ENCODE results near the gene GFI1B.
"Not testable (repeated sequence)": the region's sequence is repeated elsewhere in the genome, so short reads cannot be mapped to it uniquely, and the experiment has no call there.

The GFI1B gene

DNA sequence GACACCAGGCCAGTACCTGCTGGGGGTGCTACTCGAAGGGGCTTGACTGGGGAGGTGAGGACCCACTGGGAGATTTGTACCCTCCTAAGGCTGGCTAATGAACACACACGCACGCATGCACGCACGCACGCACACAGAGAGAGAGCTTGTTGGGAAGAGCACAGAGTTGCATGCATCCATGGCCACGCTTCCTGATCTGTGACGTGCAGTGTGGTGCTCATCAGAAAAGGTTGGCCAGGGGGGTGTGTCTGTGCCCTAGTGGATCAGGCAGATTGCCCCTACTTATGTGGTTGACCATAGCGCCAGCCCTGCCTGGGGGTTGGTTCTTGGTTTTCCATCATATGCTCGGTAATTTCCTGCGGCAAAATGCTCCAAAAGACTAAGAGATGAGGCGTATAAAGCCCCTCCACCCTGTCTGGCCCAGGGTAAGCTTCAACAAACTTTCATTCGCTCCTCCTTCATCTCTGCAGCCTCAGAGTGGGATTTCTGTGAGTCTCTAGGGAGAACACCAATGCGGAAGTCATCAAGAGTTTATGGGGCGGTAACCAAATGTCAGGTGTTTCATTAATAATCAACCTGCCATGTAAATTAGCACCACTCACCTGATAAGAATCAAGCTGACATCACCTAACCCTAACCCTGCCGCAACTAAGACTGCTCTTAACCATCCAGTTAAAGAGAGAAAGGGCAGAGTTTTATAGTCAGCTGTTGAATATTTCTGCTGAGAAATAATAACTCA is 8.0 kb upstream of the GFI1B start:
- DNase-seq, result no peak

DNA sequence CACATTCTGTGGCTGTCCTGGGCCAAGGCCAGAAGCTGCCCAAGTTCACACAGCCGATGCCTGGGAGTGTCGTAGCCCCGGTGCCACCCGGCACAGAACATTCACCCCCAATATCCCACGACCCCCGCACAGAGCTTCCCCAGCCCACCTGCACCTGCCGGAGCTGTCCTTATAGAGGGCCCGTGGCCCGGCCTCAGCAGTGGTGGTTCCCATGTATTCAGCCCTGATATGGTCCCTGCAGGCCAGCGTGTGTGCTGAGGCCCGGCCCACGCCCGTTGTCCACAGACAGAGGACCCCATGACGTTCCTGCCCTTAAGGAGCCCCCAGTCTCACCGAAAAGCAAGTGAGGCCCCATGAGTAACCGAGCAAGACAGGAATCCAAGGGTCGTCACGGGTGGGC is 5.3 kb upstream of the GFI1B start:
- DNase-seq, result no peak

DNA sequence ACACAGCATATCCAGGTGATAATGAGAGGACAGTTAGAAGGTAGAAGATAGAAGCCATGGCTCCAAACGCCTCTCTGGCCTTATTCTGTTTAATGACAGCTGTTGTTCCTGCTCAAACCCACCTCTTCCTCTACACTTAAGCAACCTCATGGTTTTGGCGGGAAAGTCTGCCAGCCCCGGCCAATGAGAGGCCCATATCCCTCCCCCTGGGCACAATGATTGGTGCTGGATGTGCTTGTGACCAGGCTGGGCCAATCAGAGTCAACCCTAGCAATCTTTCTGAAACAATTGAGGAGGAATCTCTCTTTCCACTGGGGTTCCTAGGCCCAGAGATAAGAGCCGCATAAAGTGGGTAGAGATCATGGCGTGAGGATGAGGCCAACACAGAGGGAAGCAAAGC is 4.8 kb upstream of the GFI1B start:
- no peak for DNase-seq

- DNase-seq, result no peak
Observed at GRCh38 chr9:132975961-132976360, 2.5 kb upstream of the GFI1B start.

DNA sequence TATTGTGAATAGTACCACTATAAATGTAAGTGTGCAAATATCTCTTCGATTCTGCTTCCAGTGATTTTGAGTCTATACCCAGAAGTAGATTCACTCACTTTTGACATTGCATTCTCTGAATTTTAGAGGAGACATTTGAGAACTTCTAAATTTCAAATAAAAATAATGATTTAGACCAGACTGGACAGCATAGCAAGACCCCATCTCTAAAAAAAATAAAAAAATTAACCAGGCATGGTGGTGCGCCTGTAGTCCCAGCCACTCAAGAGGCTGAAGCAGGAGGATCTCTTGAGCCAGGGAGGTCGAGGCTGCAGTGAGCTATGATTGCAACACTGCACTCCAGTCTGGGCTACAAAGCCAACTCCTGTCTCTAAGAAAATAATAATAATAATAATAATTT is 1.9 kb upstream of the GFI1B start:
- DNase-seq, result no peak

DNA sequence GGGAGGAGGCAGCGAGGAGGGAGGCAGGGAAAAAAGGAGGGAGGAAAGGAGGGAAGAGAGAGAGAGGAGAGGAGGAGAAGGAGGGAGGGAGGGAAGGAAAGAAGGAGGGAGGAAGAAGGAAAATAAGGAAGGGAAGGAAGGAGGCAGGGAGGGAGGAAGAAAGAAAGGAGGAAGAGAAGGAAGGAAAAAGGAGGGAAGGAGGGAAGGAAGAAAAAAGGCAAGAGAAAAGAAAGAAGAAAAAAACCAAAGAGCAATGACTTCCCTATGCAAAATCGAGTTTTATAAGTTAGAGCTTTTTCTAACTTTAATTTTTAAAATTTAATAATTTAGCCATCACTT is 413 bp upstream of the GFI1B start:
- no peak for DNase-seq

DNA sequence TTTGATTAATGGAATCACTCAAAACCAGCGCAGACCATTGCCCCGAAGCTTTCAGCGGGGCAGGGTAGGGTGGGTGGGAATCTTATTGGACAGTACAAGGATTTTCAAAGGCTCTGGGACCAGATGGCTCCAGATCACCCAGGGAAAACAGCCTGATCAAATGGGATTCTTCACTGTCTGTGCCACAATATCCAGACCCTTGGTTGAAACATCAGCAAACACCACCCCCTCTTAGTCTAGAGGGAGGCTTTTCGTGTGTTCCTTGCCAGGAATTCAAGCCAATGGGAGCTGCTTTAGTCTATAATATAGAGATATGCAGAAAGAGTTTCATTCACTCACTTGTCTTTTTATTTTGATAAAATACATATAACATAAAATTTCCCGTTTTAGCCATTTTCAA is 1.7 kb downstream of the GFI1B start:
- DNase-seq, result no peak

DNA sequence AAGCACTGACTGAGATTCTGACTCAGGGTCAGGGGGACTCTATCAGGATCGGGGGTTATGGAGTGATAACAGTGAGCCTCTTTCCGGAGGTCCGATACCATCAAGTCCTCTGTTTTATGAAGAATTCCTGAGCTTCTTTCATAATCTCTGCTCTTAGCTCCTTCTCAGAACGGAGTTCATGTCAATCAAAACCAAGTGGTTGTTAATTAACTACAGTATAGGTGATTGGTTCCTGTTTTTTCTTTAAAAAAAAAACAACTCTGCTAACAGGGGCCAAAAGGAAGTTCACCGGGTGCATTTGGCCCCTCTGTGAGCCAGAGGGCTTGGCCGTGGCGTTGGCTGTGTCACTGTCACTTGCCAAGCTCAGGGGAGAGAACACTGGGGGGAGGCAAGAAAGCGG is 4.0 kb downstream of the GFI1B start:
- no peak for DNase-seq

DNA sequence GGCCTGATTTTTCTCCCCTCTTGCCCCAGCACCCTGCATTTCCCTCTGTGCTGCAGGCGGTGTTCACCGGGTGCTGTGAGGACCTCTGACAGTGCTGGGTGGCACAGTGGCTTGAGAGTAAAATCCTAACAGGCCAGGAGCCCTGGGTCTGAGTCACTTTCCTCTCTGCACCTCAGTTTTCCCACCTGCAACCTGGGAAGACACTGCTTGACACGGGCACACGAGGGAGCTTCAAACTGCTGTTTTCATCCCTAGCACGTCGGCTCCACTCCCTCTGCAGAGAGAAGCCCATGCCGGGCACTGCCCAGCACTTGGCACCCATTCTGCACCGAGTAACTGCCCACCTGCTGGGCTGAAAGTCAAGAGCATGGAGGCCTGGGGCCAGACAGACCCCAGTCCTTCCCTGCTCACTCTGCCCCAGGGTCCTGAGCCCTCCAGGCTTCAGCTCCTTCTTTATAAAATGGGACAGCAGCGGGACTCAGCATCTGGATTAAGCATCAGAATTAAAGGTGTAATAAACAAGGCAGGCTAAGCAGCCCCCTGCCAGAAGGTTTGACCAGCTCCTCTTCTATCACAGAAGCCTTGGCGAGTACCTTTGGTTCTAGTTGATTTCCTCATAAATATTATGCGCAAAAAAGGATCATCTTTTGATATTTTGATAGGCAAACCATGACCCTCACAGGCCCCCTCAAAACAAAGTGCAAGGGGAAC is 5.2 kb downstream of the GFI1B start:
- DNase-seq, result no peak

DNA sequence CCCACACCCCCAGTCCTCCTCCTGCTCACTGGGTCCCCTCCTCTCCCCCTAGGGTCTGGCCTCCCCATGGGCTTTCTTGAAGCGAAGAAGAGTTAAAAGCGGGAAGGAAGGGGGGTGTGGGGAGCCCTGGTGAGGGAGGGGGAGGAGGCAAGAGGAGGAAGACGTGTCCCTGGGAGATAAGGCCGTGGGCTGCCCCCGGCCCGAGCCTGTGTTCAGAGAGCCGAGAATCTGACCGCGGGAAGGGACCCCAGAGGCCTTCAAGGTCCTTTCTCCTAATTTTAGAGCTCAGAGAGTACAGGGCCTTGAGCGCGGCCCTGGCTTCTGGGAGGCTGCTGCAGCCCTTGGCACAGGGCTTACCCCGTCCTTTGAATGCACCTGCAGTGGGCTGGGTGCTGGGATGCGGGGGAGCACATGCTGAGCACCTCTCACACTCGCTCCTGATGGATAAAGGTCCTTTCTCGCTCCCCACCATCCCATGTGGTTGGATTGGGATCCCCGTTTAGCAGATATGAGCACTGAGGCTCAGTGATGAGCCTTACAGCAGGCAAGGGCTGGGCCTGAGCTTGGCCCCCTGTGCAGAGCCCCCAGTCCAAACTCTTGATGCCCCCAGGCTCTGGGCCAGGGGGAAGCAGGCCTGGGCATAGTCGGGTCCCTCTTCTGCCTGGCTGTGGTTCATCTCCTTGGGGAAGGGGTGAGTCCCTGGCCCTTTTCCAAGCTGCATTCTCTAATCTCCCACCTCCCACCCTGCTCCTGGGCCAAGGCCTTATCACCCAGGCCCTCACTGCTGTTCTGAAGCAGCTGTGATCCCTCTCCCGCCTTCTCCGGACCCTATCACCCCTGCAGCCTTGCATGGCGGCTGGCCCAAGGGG is 5.9 kb downstream of the GFI1B start:
- DNase-seq, result no peak

DNA sequence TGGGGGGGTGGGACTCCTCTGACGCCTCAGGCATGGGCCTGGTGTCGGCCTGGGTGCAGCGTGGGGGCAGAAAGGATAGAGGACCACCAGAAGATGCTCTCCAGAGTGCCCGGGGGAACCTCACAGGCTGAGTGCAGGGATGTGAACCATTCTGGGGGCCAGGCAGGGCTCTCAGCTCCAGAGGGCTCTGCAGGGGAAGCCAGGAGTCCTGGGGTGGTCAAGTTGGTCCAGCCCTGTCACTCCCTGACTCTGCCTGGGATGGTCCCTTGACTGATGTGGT is 6.5 kb downstream of the GFI1B start:
- no peak for DNase-seq

- DNase-seq, result no peak
Observed at GRCh38 chr9:132985489-132985888, 7.0 kb downstream of the GFI1B start.

GRCh38 chr9:132986114-132986513 is 7.6 kb downstream of the GFI1B start:
- DNase-seq, result no peak

DNA sequence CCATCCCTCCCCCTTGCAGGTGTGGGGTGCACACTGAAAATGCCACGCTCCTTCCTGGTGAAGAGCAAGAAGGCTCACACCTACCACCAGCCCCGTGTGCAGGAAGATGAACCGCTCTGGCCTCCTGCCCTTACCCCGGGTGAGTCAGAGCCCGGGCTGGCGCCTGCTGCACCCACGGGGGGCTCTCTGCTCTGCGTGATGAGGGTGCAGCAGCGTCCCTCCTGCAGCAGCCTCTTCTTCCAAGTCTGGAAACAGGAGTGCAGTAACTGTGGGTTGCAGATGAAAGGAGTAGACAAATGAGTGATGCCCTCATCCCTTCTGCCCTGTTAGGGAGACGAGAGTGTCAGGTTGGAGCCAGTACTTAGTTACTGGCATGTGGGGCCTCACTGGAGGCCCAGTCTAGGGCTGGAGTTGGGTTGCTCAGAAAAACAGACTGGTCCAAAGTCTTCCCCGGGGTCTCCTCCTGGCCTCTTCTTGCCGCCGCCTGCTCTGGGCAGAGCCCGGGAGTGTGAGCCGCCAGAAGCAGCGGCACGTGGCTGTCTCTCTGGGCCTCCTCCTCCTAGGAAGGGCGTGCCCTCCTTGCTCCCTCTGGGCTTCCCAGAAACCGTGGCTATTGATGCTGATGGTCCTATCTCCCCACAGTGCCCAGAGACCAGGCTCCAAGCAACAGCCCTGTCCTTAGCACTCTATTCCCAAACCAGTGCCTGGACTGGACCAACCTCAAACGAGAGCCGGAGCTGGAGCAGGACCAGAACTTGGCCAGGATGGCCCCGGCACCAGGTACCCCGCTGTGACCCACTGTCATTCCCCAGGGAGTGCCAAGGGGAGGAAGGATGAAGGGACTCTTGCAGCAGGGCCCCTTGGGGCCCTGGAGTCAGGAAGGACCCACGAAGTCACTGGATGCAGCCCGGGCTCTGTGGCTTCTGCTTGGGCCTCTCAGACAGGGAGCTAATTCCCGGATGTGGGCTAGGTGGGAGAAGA is 8.4 kb downstream of the GFI1B start:
- DNase-seq, result no peak

DNA sequence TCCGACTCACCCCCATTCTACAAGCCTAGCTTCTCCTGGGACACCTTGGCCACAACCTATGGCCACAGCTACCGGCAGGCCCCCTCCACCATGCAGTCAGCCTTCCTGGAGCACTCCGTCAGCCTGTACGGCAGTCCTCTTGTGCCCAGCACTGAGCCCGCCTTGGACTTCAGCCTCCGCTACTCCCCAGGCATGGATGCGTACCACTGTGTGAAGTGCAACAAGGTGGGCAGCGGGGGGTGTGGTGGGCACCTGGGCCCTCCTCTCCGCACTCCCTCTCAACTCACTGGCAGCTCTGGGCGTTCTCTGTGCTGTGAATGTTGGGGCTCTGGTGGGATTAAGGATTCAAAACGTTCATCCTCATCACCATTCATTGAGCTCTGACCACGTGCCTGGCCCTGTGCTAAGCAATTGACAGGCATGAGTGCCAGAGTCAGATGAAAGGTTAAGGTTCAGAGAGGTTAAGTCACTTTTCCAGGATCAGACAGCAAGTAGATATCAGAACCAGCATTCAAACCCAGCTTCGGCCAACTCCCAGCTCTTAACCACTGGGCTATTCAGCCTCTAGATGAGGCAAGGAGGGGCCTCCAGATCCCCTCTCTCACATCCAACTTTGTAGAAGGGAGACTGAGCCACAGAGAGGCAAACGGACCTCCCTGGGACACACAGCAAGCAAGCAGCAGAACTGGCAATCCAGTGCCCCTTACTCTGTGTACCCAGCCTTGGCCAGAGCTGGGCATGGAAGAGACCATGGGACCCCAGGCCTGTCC is 9.9 kb downstream of the GFI1B start:
- no peak for DNase-seq

DNA sequence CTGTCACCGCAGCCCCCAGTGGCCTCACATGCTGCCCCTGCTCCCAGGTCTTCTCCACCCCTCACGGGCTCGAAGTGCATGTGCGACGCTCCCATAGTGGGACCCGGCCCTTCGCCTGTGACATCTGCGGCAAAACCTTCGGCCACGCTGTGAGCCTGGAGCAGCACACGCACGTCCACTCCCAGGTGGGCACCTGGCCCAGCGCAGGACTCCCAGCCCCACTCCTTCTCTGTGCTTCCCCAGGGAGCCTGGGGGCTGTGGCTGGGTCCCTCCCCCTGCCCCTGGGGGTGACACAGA is 10.5 kb downstream of the GFI1B start:
- DNase-seq, result no peak

- DNase-seq, result no peak
Observed at GRCh38 chr9:132989414-132989996, 11.0 kb downstream of the GFI1B start.

GRCh38 chr9:132989998-132990557 is 11.6 kb downstream of the GFI1B start:
- DNase-seq, result not testable (repeated sequence)

DNA sequence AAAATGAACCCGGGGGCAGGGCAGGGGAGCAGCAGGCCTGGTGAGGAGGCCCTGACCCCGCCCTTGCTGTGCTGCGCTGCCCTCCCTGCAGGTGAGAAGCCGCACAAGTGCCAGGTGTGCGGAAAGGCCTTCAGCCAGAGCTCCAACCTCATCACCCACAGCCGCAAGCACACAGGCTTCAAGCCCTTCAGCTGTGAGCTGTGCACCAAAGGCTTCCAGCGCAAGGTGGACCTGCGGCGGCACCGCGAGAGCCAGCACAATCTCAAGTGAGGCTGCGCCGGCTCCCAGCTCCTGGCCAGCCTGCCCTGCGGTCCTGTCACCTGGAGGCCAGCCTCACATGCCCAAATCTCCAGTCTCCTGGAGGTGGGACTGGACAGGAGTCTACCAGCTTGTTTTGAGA is 12.3 kb downstream of the GFI1B start:
- DNase-seq, result no peak

- no peak for DNase-seq
Observed at GRCh38 chr9:132991351-132992300, 13.1 kb downstream of the GFI1B start.

Measured in activated CD4-positive, CD25-positive, alpha-beta regulatory T cell (primary cell).